Thoracic aorta (tissue), 2 donors: Measurements from ENCODE around the gene CEP128. TPM values are rescaled to one million over a fixed set of nuclear protein-coding genes. Genes with fewer than 3 reads are reported as not detected.

ENCODE experiments used
- ATAC-seq: fragments of 150-250 bp; one replicate; pipeline ENCODE4 v1.8.0; 2017; ENCODE audit warnings: low read depth; ENCODE audit not compliant: insufficient number of reproducible peaks, low FRiP score
- DNase-seq: peaks from one replicate; pipeline ENCODE4 v3.0.0-alpha.2; 2020; ENCODE audit warnings: low spot score
- H3K27ac ChIP-seq, 2 donors: fragments of 200-600 bp; sonication (generic); 1 replicate in 1 of 2; 2 replicates in 1 of 2; pipeline ENCODE4 v1.5.1; 2016; ENCODE audit warnings: mild to moderate bottlenecking in 2 of 2, moderate library complexity in 2 of 2
- H3K27me3 ChIP-seq: fragments of 200-600 bp; sonication (generic); replicated peaks from 2 replicates; pipeline ENCODE4 v1.6.0; 2016; ENCODE audit warnings: mild to moderate bottlenecking; ENCODE audit not compliant: insufficient read depth
- H3K36me3 ChIP-seq: fragments of 200-600 bp; sonication (generic); one replicate; pipeline ENCODE4 v1.5.1; 2016
- H3K4me1 ChIP-seq, 2 donors: fragments of 200-600 bp; sonication (generic); 1 replicate in 1 of 2; 2 replicates in 1 of 2; pipeline versions ENCODE4 v1.5.1 to v1.6.0; 2016; ENCODE audit warnings: low read depth in 2 of 2, mild to moderate bottlenecking in 1 of 2; ENCODE audit not compliant: control insufficient read depth in 1 of 2
- H3K4me3 ChIP-seq: fragments of 200-600 bp; sonication (generic); 2 replicates; pipeline ENCODE4 v1.5.1; 2016; ENCODE audit warnings: mild to moderate bottlenecking
- H3K9me3 ChIP-seq: fragments of 200-600 bp; sonication (generic); 2 replicates; pipeline ENCODE4 v1.5.1; 2016
- total RNA-seq, 2 donors: library from RNA; depleted of rRNA; stranded (reverse); fragments of >200 nt; gene quantifications; one replicate each; pipeline versions ENCODE4 v1.1.0 to v1.2.3, GENCODE V29; 2016
- TF ChIP-seq, protein P1 (sequence below): fragments of 200-600 bp; sonication (generic); IDR thresholded peaks from one replicate; pipeline ENCODE4 v1.5.1; 2019; ENCODE audit warnings: antibody characterized with exemption

CEP128 gene
- total RNA-seq, 2 donors from 2014 or later = 2.1 to 4.7 TPM

DNA sequence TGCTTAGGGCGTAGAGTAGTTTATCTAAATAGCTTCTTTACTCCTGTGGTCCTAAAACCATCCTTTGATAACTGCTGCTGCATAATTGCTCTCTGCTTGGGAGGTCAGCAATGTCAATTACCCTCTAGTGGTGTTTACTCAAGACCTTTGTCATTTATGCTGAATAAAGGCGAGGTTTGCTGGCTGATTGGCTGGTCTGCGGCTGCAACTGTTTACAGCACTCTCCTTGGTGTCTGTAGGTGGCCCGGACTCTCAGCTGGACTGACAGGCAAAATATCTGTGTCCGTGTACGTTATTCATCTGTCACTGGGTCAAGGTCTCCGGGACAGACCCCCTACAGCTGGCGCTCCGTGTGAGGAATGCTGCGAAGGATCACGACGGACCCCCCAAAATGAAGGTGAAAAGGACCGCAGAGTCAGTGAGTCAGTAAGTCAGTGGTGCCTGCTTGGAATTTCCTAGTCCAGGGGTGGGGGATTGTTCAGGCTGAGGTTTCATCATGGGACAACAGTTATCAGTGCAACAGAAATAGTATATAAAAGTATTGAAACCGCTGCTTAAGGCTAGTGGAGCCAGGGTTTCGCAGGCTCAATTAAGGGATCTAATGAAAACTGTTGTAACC lies 476.9 kb downstream of the CEP128 start:
- H3K36me3 ChIP-seq = no peaks in the 10 kb centered on the region
- H3K4me3 ChIP-seq = no peak overlapping the region
- no peaks in the 10 kb centered on the region for H3K4me1 ChIP-seq
- DNase-seq (no peak), ATAC-seq (no peak)
- H3K9me3 ChIP-seq = no peaks in the 10 kb centered on the region
- no peaks in the 10 kb centered on the region for H3K27me3 ChIP-seq
- no peak overlapping the region for H3K27ac ChIP-seq
- TF ChIP-seq, protein P1, sequence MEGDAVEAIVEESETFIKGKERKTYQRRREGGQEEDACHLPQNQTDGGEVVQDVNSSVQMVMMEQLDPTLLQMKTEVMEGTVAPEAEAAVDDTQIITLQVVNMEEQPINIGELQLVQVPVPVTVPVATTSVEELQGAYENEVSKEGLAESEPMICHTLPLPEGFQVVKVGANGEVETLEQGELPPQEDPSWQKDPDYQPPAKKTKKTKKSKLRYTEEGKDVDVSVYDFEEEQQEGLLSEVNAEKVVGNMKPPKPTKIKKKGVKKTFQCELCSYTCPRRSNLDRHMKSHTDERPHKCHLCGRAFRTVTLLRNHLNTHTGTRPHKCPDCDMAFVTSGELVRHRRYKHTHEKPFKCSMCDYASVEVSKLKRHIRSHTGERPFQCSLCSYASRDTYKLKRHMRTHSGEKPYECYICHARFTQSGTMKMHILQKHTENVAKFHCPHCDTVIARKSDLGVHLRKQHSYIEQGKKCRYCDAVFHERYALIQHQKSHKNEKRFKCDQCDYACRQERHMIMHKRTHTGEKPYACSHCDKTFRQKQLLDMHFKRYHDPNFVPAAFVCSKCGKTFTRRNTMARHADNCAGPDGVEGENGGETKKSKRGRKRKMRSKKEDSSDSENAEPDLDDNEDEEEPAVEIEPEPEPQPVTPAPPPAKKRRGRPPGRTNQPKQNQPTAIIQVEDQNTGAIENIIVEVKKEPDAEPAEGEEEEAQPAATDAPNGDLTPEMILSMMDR = no peak

DNA sequence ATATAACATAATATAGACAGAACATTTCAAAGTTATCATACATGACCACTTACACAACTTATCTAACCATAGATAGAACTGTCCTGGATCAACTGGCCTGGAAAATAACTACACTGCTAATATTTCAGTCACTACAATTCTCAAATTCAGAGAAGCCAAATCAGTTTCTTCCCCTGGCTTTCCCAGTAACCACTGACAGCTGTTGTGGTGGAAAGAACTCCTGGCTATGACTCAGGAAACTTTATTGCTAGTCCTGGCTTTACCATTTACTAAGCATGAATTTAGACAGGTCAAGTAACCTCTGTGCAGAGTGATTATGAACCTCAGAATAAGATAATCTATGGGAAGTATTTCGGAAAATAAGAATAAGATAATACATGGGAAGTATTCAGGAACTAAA lies 485.3 kb downstream of the CEP128 start:
- ATAC-seq = no peak
- no peaks in the 10 kb centered on the region for H3K27me3 ChIP-seq
- no peaks in the 10 kb centered on the region for H3K9me3 ChIP-seq
- no peak overlapping the region for H3K4me3 ChIP-seq
- H3K27ac ChIP-seq = no peak overlapping the region
- no peaks in the 10 kb centered on the region for H3K4me1 ChIP-seq
- no peak for DNase-seq
- H3K36me3 ChIP-seq = no peaks in the 10 kb centered on the region
- TF ChIP-seq, protein P1 = no peak

DNA sequence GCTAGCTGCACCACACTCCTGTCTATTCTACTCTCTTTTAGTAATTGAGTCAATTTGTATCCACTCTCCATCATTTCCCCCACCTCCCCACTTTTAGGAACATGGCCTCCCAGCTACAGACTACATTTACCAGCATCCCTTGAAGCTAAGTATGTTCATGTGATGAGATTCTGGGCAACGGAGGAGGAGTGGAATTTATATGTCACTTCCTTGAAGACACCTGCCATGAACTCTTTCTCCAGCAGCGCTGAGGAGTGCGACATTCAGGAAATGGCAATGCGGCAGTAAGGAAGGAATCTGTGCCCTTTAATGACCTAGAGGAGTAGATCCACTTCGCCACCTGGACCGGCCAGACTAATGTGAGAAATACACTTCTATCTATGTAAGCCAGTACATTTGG lies 486.5 kb downstream of the CEP128 start:
- H3K9me3 ChIP-seq = no peaks in the 10 kb centered on the region
- no peaks in the 10 kb centered on the region for H3K4me1 ChIP-seq
- H3K36me3 ChIP-seq = no peaks in the 10 kb centered on the region
- DNase-seq (no peak), ATAC-seq (no peak)
- no peak overlapping the region for H3K4me3 ChIP-seq
- H3K27ac ChIP-seq = no peak overlapping the region
- TF ChIP-seq, protein P1 = no peak
- no peaks in the 10 kb centered on the region for H3K27me3 ChIP-seq

DNA sequence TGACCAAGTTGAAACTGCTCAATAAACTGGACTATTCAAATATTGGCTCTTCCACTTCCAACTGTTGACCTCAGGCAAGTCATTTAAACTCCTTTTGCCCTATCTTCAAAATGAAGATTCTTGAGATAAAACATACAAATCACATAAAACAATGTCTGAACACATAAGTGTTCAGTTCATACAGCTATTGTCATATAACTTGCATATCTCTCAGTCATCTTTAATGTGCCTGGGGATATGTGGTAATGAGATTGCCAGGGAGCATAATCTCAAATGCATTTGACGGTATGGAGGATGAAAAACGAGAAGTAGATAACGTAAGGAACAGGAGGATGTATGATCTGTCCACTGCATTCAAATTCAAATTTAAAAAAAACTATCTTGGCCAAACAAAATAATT lies 493.3 kb downstream of the CEP128 start:
- Histone ChIP-seq H3K9me3 (no peaks in the 10 kb centered on the region), H3K36me3 (no peaks in the 10 kb centered on the region), H3K27me3 (no peaks in the 10 kb centered on the region), H3K4me3 (no peak overlapping the region), H3K4me1 (no peaks in the 10 kb centered on the region), H3K27ac (no peak overlapping the region)
- no peak for ATAC-seq
- TF ChIP-seq, protein P1 = no peak
- DNase-seq = no peak

DNA sequence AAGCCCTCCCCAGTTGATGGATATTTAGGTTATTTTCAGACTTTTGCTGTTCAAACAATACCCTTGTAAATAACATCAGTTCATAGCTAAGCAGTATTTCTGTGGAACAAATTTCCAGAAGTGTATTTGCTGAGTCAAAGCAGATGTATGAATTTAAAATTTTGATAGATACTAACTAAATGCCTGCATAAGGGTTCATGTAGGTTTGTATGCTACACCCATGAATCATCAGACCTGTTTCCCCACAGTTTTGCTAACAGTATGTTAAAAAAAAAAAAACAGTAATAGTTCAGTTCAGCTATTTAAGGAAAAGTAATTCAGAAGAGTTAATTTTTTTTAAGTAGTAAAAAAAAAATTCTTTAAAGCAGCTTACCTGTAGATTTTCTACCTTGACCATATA lies 494.1 kb downstream of the CEP128 start:
- no peaks in the 10 kb centered on the region for H3K9me3 ChIP-seq
- no peaks in the 10 kb centered on the region for H3K27me3 ChIP-seq
- TF ChIP-seq, protein P1 = no peak
- ATAC-seq = no peak
- no peak for DNase-seq
- no peaks in the 10 kb centered on the region for H3K36me3 ChIP-seq
- H3K4me3 ChIP-seq = no peak overlapping the region
- H3K27ac ChIP-seq = no peak overlapping the region
- no peaks in the 10 kb centered on the region for H3K4me1 ChIP-seq

Other genes with a start within 250 kb of the CEP128 start
- under 1 TPM in 1 of 2 donors, not detected in 1; 0.63 TPM for gene TSHR, start 13.9 kb upstream of the CEP128 start, total RNA-seq